Measurements from ENCODE around the gene EIPR1. TPM values are rescaled to one million over a fixed set of nuclear protein-coding genes. Genes with fewer than 3 reads are reported as not detected.

EIPR1 gene
- total RNA-seq, 1 experiment from 2014 or later: 36.9 TPM

DNA sequence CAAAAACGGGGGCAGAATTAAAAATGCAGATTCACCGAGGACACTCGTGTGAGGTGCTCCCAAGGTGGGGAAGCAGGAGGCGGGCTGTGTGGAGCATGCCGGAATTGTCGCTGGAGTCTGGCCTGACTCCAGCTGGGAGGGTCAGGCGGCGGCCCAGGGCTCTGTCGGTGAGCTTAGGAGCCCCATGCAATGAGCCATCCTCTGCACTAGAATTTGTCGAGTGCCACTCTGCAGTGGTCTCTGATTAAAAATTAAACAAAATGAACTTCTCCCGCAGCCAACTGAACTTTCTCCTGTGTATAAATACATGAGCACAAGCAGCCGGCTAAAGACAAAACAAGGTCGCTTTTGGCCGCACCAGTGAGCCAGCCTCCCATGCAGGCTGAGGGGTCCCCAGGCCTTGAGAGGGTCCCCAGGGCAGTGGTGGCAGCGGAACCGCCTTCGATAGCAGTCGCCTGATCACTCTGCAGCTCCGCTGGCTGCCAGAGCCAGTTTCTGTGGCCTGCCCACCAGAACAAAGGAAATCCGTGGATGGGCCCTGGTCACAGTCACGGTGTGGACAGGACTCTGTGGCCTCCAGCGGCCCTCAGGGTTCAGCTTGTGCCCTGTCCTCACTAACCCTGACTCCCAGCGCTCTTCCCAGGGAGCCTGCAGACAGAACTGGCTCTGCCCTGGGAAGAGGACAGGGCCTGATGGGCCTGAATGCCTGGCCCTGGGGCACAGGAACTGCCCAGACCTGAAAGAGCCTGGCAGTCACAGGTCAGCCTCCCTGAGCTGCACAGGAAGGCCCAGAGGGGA is 201.3 kb downstream of the EIPR1 start:
- H3K4me1 Mint-ChIP-seq (ENCODE audit: low read depth, unreplicated experiment): no peaks in the 10 kb centered on the region
- H3K27me3 Mint-ChIP-seq (ENCODE audit: insufficient read depth, unreplicated experiment): no peaks in the 10 kb centered on the region
- ChIA-PET CTCF (no interaction called here), POLR2A (no interaction called here)
- H3K4me3 Mint-ChIP-seq (ENCODE audit: unreplicated experiment): no peak overlapping the region
- Histone ChIP-seq H3K9me3 (no peaks in the 10 kb centered on the region), H3K4me1 (no peaks in the 10 kb centered on the region), H3K36me3 (ENCODE audit: control insufficient read depth, insufficient read depth, low read length) (peaks cover 1% of the 10 kb centered on the region; the same call in 1 of the 2 replicates), H3K27me3 (replicated peaks; ENCODE audit: control insufficient read depth, insufficient read depth, low read length) (no peaks in the 10 kb centered on the region), H3K4me3 (ENCODE audit: low read depth, low read length) (no peak overlapping the region)
- H3K36me3 Mint-ChIP-seq (ENCODE audit: insufficient read depth, unreplicated experiment): no peaks in the 10 kb centered on the region
- H3K9me3 Mint-ChIP-seq (ENCODE audit: unreplicated experiment): peaks cover 11% of the 10 kb centered on the region
- H3K27ac Mint-ChIP-seq (ENCODE audit: unreplicated experiment): no peak overlapping the region
- TF ChIP-seq, protein P1, sequence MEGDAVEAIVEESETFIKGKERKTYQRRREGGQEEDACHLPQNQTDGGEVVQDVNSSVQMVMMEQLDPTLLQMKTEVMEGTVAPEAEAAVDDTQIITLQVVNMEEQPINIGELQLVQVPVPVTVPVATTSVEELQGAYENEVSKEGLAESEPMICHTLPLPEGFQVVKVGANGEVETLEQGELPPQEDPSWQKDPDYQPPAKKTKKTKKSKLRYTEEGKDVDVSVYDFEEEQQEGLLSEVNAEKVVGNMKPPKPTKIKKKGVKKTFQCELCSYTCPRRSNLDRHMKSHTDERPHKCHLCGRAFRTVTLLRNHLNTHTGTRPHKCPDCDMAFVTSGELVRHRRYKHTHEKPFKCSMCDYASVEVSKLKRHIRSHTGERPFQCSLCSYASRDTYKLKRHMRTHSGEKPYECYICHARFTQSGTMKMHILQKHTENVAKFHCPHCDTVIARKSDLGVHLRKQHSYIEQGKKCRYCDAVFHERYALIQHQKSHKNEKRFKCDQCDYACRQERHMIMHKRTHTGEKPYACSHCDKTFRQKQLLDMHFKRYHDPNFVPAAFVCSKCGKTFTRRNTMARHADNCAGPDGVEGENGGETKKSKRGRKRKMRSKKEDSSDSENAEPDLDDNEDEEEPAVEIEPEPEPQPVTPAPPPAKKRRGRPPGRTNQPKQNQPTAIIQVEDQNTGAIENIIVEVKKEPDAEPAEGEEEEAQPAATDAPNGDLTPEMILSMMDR (IDR thresholded peaks at IDR 0.05; ENCODE audit: insufficient read depth in 1 of 2, low read depth in 1 of 2, low read length in 1 of 2, severe bottlenecking in 1 of 2, unreplicated experiment in 1 of 2): no peak
- intact Hi-C loops (cut with micrococcal nuclease; ENCODE audit: unreplicated experiment): no loop called here
- no TSS peak for BruUV-seq (replicated peaks)
- no peak for DNase-seq

DNA sequence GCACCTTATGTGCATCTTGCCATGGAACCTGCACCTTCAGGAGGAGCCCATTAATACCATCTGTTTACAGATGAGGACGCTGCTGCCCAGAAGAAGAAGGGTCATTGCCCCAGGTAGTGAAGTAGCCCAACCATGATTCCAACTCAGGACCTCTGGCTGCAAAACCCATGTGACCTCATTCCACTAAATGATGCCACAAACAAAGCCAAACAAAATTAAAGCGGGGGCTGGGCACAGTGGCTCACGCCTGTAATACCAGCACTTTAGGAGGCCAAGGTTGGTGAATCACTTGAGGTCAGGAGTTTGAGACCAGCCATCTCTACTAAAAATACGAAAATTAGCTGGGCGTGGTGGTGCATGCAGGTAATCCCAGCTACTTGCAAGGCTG is 202.1 kb downstream of the EIPR1 start:
- ChIA-PET CTCF (no interaction called here), POLR2A (no interaction called here)
- intact Hi-C loops (cut with micrococcal nuclease; ENCODE audit: unreplicated experiment): no loop called here
- DNase-seq: no peak
- TF ChIP-seq, protein P1 (IDR thresholded peaks at IDR 0.05; ENCODE audit: insufficient read depth in 1 of 2, low read depth in 1 of 2, low read length in 1 of 2, severe bottlenecking in 1 of 2, unreplicated experiment in 1 of 2): no peak
- H3K27me3 ChIP-seq (replicated peaks; ENCODE audit: control insufficient read depth, insufficient read depth, low read length): no peaks in the 10 kb centered on the region
- no peak overlapping the region for H3K4me3 ChIP-seq (ENCODE audit: low read depth, low read length)
- Mint-ChIP-seq H3K4me3 (ENCODE audit: unreplicated experiment) (no peak overlapping the region), H3K36me3 (ENCODE audit: insufficient read depth, unreplicated experiment) (no peaks in the 10 kb centered on the region), H3K27ac (ENCODE audit: unreplicated experiment) (no peak overlapping the region), H3K27me3 (ENCODE audit: insufficient read depth, unreplicated experiment) (no peaks in the 10 kb centered on the region), H3K4me1 (ENCODE audit: low read depth, unreplicated experiment) (no peaks in the 10 kb centered on the region), H3K9me3 (ENCODE audit: unreplicated experiment) (peaks cover 4% of the 10 kb centered on the region)
- BruUV-seq (replicated peaks): no TSS peak
- no peaks in the 10 kb centered on the region for H3K9me3 ChIP-seq
- H3K4me1 ChIP-seq: no peaks in the 10 kb centered on the region
- peaks cover 1% of the 10 kb centered on the region; the same call in 1 of the 2 replicates for H3K36me3 ChIP-seq (ENCODE audit: control insufficient read depth, insufficient read depth, low read length)

DNA sequence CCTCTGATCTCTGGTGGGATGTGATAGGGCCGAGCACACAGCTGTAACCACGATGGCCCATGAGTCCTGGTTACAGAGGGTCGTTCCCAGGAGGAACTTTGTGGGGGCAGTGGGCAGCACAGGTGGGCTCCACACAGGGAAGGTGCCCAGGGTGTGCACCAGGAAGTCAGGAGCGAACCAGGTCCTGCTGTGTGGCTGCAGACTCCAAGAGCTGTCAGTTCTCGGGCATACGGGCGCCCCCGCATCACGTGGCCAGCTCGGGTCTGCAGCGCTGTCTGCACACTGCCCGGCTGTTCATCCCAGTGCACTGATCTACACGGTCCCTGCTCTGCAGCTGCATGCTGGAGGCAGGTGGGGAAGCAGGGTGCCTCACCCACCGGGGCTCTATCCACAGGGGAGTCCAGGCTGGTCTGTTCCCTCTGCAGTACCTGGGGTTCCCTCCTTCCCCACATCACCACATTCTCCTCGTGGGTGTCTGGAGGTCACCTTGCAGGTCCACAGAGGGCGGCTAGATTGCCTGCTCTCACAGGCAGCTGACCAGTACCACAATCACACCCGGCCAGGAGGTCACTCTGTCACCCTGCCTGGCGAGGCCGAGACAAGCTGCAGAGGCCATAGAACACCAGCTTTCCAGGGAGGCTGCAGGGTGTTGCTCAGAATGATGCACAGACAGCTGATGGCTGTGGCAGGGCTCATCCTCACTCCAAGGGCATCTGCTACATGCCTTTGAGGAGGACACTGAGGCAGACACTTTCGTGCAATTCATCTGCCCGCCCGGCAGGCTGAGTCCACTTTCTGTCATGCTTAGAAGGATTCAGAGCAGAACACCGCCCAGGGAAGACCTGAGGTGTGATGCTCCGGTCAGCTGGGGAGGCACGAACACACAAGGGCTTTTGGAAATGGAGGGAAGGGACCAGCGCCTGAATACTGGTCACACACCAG is 202.7 kb downstream of the EIPR1 start:
- Histone ChIP-seq H3K9me3 (no peaks in the 10 kb centered on the region), H3K27me3 (replicated peaks; ENCODE audit: control insufficient read depth, insufficient read depth, low read length) (no peaks in the 10 kb centered on the region), H3K36me3 (ENCODE audit: control insufficient read depth, insufficient read depth, low read length) (peaks cover 1% of the 10 kb centered on the region; the same call in 1 of the 2 replicates), H3K4me1 (no peaks in the 10 kb centered on the region), H3K4me3 (ENCODE audit: low read depth, low read length) (no peak overlapping the region)
- POLR2A ChIA-PET: no interaction called here
- H3K27me3 Mint-ChIP-seq (ENCODE audit: insufficient read depth, unreplicated experiment): no peaks in the 10 kb centered on the region
- no peaks in the 10 kb centered on the region for H3K36me3 Mint-ChIP-seq (ENCODE audit: insufficient read depth, unreplicated experiment)
- no peak overlapping the region for H3K4me3 Mint-ChIP-seq (ENCODE audit: unreplicated experiment)
- no TSS peak for BruUV-seq (replicated peaks)
- CTCF ChIA-PET: no interaction called here
- H3K4me1 Mint-ChIP-seq (ENCODE audit: low read depth, unreplicated experiment): no peaks in the 10 kb centered on the region
- intact Hi-C loops (cut with micrococcal nuclease; ENCODE audit: unreplicated experiment): no loop called here
- H3K9me3 Mint-ChIP-seq (ENCODE audit: unreplicated experiment): no peaks in the 10 kb centered on the region
- H3K27ac Mint-ChIP-seq (ENCODE audit: unreplicated experiment): no peak overlapping the region
- TF ChIP-seq, protein P1 (IDR thresholded peaks at IDR 0.05; ENCODE audit: insufficient read depth in 1 of 2, low read depth in 1 of 2, low read length in 1 of 2, severe bottlenecking in 1 of 2, unreplicated experiment in 1 of 2): no peak
- no peak for DNase-seq
